HG03064 (cell line): Measurements from ENCODE around the gene PSD4.

Source experiments
- ATAC-seq: cut with Tn5 transposase; IDR thresholded peaks from one replicate; pipeline ENCODE4 v1.9.1; 2021; ENCODE audit warnings: low read depth; ENCODE audit not compliant: unreplicated experiment

The PSD4 gene

GRCh38 chr2:113182471-113183260 is 8.9 kb downstream of the PSD4 start:
- no peak for ATAC-seq

DNA sequence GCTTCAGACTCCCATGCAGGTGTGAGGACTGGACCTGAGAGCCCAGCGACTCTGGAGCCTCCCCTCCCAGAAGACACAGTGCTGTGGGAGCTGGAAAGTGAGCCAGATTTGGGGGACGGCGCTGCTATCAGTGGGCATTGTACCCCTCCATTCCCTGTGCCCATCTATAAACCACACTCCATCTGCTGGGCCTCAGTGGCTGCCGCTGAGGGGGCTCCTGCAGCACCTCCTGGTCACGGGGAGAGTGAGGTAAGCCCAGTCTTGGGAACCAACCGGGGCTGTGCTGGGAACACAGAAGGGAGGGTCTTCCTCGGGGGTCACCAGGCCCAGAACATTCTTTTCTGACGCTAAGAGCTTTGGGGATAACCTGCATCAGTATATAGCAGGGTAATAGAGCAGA is 9.5 kb downstream of the PSD4 start:
- no peak for ATAC-seq

GRCh38 chr2:113183703-113184102 is 9.9 kb downstream of the PSD4 start:
- ATAC-seq, result no peak

DNA sequence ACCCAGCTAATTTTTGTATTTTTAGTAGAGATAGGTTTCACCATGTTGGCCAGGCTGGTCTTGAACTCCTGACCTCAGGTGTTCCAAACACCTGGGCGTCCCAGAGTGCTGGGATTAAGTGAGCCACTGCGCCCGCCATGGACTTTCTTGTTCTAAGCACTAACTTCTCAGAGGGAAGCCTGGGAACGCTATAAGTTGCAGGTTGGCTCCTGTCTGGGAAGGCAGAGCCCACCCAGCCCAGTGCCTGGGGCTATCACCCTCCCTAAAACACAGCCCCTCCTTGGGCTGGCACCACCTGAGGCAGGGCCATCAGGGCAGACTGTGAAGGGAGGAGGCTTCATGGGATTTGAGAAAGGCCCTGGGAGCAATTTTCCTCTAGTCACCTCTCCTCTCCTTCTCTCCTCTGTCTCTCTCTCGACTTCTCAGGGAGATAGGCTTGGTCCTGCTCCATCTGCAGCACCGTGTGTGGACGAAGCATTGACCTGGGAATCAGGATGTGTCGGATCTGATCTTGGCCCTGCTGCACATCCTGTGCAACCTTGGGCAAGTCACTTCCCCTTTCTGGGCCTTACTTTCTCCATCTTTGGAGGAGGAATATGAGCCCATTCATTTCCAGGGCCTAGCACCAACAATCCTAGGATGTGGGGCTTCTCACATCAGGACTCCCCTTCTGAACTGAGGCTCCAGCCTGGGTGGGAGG is 10.9 kb downstream of the PSD4 start:
- ATAC-seq, result no peak

DNA sequence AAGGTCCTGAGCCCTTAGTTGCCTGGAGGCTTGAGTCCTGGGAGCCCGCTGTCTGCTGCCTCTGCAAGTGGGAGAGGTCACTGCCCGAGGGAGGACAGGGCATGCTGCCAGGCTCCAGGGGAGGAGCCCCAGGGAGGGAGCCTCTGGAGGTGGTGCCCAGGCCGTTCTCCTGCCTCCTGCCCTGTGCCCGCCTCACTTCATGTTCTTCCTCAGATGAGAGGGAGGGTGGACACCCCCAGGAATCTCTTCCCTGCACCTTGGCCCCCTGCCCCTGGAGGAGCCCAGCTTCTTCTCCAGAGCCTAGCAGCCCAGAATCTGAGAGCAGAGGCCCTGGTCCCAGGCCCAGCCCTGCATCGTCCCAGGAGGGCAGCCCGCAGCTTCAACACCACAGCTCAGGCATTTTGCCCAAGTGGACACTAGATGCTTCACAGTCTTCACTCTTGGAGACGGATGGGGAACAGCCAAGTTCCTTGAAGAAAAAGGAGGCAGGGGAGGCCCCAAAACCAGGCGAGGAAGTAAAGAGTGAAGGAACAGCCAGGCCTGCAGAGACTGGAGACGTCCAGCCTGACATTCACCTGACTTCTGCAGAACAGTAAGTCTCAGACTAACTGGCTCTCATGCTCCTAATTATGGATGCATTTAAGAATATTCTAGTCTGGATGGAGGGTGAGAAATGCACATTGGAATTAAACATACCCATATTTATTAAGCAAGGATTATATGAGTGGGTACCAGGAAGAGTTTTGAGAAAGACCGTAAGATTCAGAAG is 12.1 kb downstream of the PSD4 start:
- ATAC-seq, result no peak

- ATAC-seq, result no peak
These were observed 12.6 kb downstream of the PSD4 start for GRCh38 chr2:113186433-113186796.

DNA sequence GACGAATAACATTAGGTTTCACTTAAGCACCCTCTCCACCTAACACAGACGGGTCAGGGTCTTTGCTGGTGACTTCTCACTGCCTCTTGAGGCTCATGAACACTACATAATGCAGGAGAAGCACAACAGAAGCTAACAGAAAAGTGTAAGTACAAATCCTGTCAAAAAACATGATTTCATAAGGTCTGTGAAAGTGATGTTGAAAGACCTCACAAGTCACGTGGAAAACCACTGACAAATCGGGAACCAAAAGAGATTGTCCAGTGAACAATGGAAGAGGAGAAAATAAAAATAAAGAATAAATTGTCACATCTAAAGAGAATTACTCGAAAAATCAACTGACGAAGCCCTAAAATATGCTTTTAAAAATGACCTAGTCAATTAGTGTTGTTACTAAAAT is 14.0 kb downstream of the PSD4 start:
- ATAC-seq, result no peak

- ATAC-seq, result no peak
These were observed 17.1 kb downstream of the PSD4 start for GRCh38 chr2:113190871-113191270.

DNA sequence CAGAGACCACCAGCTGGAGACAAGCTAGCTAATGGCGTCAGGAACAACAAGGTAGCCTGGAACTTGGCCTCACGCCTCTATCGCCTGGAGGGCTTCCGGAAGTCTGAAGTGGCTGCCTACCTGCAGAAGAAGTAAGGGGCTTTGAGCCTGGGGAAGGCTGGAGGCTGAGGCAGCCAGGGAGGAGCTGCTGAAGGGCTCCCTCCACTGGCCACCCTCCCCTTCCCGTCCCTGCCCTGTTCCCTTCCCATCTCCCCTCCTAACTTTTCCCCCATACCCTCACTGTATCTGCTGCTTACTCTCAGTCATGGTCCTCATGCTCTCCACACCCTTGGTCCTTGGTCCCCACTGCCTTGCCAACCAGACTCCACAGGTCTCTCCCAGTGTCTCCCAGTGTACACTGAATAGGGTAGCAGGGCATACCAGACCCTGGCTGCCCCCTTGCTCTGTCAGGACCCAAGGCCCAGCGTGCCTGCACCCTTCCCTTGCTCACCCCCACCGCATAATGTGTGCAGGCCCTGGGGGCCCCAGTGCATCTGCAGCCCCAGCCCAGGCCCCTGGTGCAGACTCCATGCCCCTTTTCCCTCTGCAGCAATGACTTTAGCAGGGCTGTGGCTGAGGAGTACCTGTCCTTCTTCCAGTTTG is 18.8 kb downstream of the PSD4 start:
- ATAC-seq, result no peak

GRCh38 chr2:113195923-113196501 is 22.2 kb downstream of the PSD4 start:
- no peak for ATAC-seq

DNA sequence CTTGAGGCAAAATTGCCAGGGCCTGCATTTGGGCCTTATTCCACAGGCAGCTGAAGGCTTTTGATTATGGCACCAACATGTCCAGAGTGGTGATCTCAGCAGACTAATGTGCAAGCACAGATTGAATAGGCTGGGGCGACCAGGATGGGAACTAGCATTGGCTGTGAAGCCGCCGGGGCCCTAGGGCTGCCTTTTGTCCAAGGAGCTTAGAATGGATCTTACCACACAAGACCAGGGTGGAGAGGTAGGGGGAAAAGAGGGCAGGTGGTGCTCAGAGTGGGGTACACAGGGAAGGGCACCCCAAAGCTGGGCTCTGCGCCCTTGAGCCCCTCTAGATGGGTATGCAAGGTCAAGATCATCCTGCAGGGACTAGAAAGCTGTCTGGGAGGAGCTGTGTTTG is 23.1 kb downstream of the PSD4 start:
- ATAC-seq, result no peak

DNA sequence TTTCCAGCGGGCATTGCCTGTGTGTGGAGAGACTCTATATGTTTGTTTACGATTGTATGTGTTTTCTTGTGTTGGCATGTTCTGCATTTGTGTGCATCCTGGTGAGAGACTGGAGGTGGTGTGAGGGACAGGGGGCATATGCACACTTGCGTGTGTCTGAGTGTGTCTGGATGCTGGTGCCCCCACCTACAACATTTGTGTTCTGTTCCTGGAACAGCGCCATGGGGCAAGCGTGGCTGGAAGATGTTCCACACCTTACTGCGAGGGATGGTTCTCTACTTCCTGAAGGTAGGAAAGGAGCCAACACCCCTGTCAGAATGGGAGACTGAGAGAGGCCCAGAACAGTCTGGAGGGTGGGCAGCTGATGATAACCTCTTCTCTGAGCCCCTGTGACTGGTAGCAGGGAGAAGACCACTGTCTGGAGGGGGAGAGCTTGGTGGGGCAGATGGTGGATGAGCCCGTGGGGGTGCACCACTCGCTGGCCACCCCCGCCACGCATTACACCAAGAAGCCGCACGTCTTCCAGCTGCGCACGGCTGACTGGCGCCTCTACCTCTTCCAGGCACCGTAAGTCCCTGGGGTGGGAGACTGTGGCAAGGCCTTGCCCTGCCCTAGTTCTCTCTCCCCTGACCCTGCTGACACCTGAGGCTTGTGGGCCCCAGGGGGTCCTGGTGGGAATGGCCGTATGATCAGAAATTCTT is 23.7 kb downstream of the PSD4 start:
- no peak for ATAC-seq

DNA sequence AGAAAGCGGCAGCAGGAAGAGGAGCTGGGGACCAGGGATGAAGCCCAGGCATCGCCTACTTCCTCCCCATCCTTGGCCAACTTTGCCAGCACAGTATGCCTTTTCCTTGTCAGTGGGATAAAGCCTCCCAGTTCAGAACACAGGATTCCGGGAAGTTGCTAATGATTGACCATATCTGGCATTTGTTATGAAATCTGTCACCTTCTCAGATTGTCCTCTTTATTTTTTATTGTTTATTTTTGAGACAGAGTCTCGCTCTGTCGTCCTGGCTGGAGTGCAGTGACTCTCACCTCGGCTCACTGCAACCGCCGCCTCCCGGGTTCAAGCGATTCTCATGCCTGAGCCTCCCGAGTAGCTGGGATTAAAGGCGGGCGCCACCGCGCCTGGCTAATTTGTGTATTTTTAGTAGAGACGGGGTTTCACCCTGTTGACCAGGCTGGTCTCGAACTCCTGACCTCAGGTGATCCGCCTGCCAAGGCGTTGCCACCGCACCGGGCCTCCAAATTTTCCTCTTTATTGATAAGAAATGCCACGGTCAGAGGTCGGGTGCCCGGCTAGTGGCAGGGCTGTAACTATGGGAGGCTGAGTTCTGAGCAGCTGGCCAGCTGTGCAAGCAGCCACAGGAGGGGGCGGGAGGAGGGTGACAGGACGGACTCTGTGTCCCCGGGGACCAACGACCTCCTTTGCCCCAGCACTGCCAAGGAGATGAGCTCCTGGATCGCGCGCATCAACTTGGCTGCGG is 24.4 kb downstream of the PSD4 start:
- ATAC-seq, result no peak

DNA sequence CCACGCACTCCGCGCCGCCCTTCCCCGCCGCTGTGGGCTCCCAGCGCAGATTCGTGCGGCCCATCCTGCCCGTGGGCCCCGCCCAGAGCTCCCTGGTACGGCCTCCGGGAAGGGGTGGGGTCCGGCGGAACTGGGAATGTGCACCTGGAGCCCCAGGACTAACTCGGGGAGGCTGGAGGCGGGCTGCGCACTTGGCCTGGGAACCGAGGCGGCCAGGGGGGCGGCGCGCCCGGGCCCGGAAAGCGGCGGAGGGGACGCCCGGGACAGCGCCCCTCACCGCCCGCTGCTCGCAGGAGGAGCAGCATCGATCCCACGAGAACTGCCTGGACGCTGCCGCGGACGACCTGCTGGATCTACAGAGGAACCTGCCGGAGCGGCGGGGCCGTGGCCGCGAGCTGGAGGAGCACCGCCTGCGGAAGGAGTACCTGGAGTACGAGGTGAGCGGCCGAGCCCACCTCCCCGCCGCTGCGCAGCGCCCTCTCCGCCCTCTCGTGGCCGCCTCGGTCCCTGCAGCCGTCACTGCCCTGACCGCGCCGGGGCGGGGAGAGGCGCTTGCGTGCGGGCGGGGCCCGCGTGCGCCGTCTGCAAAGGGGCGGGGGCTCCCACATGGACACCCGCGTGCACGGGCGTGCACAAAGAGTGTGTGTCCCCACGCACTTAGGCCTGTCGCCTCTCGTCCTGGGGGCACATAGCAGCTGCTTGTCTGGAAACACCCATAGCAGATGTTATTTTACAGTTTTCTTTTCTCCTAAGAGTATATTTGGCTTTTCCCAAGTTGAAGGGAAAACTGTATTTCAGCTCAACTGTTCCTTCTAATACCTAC is 25.2 kb downstream of the PSD4 start:
- ATAC-seq, result peak; percentile 53

DNA sequence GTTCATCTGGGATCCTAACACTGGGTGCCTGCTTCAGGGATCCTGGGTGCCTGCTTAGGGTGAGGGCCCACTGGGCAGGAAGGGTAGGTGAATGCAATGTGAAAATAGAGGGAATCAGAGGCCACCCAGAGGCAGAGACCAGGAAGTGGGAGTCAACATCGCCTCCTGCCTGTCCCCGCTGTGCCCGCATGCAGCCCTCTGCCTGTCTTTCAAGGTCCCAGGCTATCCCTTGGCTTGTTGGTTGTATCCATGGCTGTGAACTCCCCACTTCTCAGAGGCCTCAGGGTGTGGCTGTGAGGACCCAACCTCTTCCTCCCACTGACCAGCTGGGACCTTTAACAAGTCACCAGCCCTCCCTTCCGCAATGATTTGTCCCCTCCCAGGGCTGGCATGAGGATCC is 26.5 kb downstream of the PSD4 start:
- ATAC-seq, result no peak

- ATAC-seq, result no peak
These were observed 27.1 kb downstream of the PSD4 start for GRCh38 chr2:113200736-113201490.

DNA sequence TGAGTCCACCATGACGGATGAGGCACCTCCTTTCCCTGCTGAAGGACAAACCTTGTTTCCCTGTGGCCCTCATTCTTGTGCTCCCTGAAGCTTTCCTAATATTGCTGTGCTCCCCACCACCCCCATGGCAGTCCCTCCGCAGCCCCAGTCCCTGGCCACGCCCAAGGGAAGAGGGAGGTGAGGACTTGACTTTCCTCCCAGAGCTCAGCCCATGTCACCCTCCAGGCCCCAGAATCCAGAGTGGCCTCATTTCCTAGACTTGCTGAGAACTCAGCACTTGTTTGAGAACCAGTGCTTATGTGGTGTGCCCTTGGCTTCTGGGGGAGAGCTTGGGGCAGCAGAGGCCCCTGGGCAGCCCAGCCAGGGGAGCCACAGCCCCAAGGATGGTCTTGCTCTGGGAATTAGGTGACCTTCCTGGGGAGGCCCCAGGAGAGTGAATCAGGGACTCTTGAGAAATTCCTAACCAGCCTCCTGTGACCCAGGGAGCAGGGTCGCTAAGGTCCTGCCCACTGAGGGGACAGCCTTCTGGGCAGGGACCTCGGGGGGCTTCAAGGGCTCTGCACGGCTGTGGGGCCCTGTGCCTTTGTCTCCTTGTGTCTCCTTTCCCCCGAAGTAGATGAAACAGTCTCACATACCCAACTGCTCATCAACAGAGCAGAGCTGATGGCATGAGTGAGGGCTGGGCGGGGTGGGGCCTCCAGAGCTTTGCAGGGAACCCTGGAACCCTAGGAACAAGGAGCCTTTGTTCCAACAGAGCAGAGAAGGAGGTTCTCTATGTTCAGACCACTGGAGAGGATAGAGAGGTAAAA is 27.9 kb downstream of the PSD4 start:
- ATAC-seq, result no peak
